HepG2 (cell line): ENCODE results near the gene DAD1.

ENCODE experiments used
- EZH2 ChIP-seq: conservative IDR thresholded peaks from 2 replicates; pipeline ENCODE4 v1.6.1; 2012; ENCODE audit warnings: mild to moderate bottlenecking, low read depth, low read length, moderate library complexity
- GABPB1 ChIP-seq: IDR thresholded peaks from 2 replicates; pipeline ENCODE4 v1.6.1; 2016; ENCODE audit warnings: mild to moderate bottlenecking, missing genetic modification reagents, moderate library complexity, missing compliant biosample characterization

- TF ChIP-seq EZH2: no peak
- no peak for TF ChIP-seq GABPB1 (CRISPR knock-in tag)
Observed at GRCh38 chr14:22610931-22611330, 21.9 kb upstream of the DAD1 start.
